ENCODE results near the gene NKAIN2.

NKAIN2 gene

GRCh38 chr6:123808556-123808955 lies 4.9 kb downstream of the NKAIN2 start:
- Histone ChIP-seq H3K36me3 (no peaks in the 10 kb centered on the region), H3K4me1 (ENCODE audit: control insufficient read depth in 1 of 2, insufficient read depth in 1 of 2, low read depth in 1 of 2, low read length in 1 of 2) (peaks cover 5 to 6% of the 10 kb centered on the region in 2 experiments), H3K27ac (no peak overlapping the region), H3K4me3 (ENCODE audit: low read depth in 1 of 2, low read length in 1 of 2) (no peak overlapping the region), H3K9me3 (no peaks in the 10 kb centered on the region), H3K27me3 (peaks cover 45% of the 10 kb centered on the region)
- TF ChIP-seq, protein P1, sequence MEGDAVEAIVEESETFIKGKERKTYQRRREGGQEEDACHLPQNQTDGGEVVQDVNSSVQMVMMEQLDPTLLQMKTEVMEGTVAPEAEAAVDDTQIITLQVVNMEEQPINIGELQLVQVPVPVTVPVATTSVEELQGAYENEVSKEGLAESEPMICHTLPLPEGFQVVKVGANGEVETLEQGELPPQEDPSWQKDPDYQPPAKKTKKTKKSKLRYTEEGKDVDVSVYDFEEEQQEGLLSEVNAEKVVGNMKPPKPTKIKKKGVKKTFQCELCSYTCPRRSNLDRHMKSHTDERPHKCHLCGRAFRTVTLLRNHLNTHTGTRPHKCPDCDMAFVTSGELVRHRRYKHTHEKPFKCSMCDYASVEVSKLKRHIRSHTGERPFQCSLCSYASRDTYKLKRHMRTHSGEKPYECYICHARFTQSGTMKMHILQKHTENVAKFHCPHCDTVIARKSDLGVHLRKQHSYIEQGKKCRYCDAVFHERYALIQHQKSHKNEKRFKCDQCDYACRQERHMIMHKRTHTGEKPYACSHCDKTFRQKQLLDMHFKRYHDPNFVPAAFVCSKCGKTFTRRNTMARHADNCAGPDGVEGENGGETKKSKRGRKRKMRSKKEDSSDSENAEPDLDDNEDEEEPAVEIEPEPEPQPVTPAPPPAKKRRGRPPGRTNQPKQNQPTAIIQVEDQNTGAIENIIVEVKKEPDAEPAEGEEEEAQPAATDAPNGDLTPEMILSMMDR (IDR thresholded peaks at IDR 0.05): no peak

DNA sequence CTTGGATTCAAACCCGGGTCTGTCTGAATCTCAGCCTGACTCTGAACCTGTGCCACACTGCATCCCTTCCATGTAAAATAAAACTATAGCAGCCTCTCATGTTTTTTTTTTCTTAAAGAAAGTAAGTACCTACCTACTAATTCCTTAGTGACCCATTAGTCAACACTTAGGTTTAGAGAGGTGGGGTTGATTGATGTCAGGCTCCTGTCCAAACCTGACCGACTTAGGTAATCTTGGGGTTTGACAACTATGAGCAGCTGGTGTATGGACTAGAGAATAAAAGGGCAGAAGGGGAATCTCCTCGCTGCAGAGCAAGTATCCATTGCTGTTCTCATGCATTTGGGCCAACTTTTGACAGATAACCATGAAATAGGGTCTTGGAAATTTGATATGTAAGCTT lies 6.5 kb downstream of the NKAIN2 start:
- TF ChIP-seq, protein P1 (IDR thresholded peaks at IDR 0.05): no peak
- Histone ChIP-seq H3K4me3 (ENCODE audit: low read depth in 1 of 2, low read length in 1 of 2) (no peak overlapping the region), H3K27me3 (peaks cover 30% of the 10 kb centered on the region), H3K36me3 (no peaks in the 10 kb centered on the region), H3K9me3 (no peaks in the 10 kb centered on the region), H3K27ac (no peak overlapping the region), H3K4me1 (ENCODE audit: control insufficient read depth in 1 of 2, insufficient read depth in 1 of 2, low read depth in 1 of 2, low read length in 1 of 2) (no peaks in the 10 kb centered on the region)

DNA sequence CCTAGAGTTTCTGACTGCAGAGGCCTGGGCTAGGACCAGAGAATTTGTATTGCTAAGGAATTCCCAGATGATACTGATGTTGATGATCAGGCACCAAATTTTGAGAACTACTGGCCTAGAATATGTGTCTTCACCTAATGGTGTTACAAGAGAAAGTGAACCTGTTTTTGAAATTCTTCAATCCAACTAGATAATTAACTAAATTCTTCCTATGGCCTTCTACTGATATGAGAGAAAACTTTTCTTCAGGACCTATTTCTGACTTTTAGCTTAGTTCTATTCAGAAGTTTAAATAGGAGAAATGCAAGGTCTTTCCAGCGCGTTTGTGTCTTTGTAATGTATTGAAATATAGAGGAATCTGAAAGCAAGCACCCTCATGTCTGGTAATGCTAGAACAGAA lies 7.3 kb downstream of the NKAIN2 start:
- H3K27ac ChIP-seq: no peak overlapping the region
- H3K4me3 ChIP-seq (ENCODE audit: low read depth in 1 of 2, low read length in 1 of 2): no peak overlapping the region
- H3K4me1 ChIP-seq (ENCODE audit: control insufficient read depth in 1 of 2, insufficient read depth in 1 of 2, low read depth in 1 of 2, low read length in 1 of 2): no peaks in the 10 kb centered on the region
- peaks cover 22% of the 10 kb centered on the region for H3K27me3 ChIP-seq
- no peaks in the 10 kb centered on the region for H3K9me3 ChIP-seq
- no peaks in the 10 kb centered on the region for H3K36me3 ChIP-seq
- TF ChIP-seq, protein P1 (IDR thresholded peaks at IDR 0.05): no peak

DNA sequence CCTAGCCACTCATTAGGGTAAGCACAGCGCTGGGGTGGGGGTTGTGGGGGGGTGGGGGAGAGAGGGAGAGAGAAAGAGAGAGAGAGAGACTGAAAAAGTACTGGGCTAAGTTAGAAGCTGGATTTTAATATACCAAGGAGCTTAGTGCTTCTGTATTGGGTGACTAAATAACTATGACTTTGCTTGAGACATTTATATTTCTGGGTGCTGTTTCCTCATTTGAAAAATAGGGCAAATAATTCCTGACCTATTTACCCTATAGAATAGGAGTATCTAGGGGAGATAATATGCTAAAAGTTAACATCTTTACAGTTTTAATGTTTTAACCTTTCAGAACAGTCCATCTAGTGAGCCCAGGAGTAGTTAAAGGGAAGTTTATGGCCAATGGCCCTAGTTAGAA lies 7.7 kb downstream of the NKAIN2 start:
- H3K27me3 ChIP-seq: peaks cover 18% of the 10 kb centered on the region
- H3K4me3 ChIP-seq (ENCODE audit: low read depth in 1 of 2, low read length in 1 of 2): no peak overlapping the region
- no peaks in the 10 kb centered on the region for H3K4me1 ChIP-seq (ENCODE audit: control insufficient read depth in 1 of 2, insufficient read depth in 1 of 2, low read depth in 1 of 2, low read length in 1 of 2)
- no peaks in the 10 kb centered on the region for H3K36me3 ChIP-seq
- TF ChIP-seq, protein P1 (IDR thresholded peaks at IDR 0.05): no peak
- H3K9me3 ChIP-seq: no peaks in the 10 kb centered on the region
- H3K27ac ChIP-seq: no peak overlapping the region

- no peaks in the 10 kb centered on the region for H3K9me3 ChIP-seq
- H3K4me3 ChIP-seq (ENCODE audit: low read depth in 1 of 2, low read length in 1 of 2): no peak overlapping the region
- no peak overlapping the region for H3K27ac ChIP-seq
- no peaks in the 10 kb centered on the region for H3K4me1 ChIP-seq (ENCODE audit: control insufficient read depth in 1 of 2, insufficient read depth in 1 of 2, low read depth in 1 of 2, low read length in 1 of 2)
- no peaks in the 10 kb centered on the region for H3K36me3 ChIP-seq
- TF ChIP-seq, protein P1 (IDR thresholded peaks at IDR 0.05): no peak
- H3K27me3 ChIP-seq: peaks cover 5% of the 10 kb centered on the region
Measured at GRCh38 chr6:123812621-123813020, 9.0 kb downstream of the NKAIN2 start.

- TF ChIP-seq, protein P1 (IDR thresholded peaks at IDR 0.05): no peak
- no peaks in the 10 kb centered on the region for H3K4me1 ChIP-seq (ENCODE audit: control insufficient read depth in 1 of 2, insufficient read depth in 1 of 2, low read depth in 1 of 2, low read length in 1 of 2)
Measured at GRCh38 chr6:123821112-123821511, 17.4 kb downstream of the NKAIN2 start.

More at GRCh38 chr6:123821112-123821511, 17.4 kb downstream of the NKAIN2 start:
- no peaks in the 10 kb centered on the region for H3K27me3 ChIP-seq
- no peak overlapping the region for H3K27ac ChIP-seq
- H3K4me3 ChIP-seq (ENCODE audit: low read depth in 1 of 2, low read length in 1 of 2): no peak overlapping the region
- no peaks in the 10 kb centered on the region for H3K36me3 ChIP-seq
- H3K9me3 ChIP-seq: no peaks in the 10 kb centered on the region
